Psoas muscle (tissue), 8 donors: ENCODE data around the gene DACT1. TPM values are rescaled to one million over a fixed set of nuclear protein-coding genes. Genes with fewer than 3 reads are reported as not detected.

Experiments used
- ATAC-seq, 4 donors: fragments of 200-7000 bp; cut with Tn5 transposase; one replicate each; pipeline ENCODE4 v1.9.1; 2020; ENCODE audit warnings: moderate library complexity in 3 of 4, mild to moderate bottlenecking in 2 of 4
- DNase-seq, 2 donors: peaks; one replicate each; pipeline ENCODE4 v3.0.0-alpha.2; 2020
- H3K27ac ChIP-seq: fragments of 200-600 bp; one replicate; pipeline ENCODE4 v1.8.0; 2022
- H3K27me3 ChIP-seq, 3 donors: fragments of 200-600 bp in 1 of 3; one replicate each; pipeline versions ENCODE4 v1.6.1 to v1.8.0; 2013 to 2022; ENCODE audit warnings: low read length in 2 of 3, mild to moderate bottlenecking in 2 of 3, moderate library complexity in 1 of 3; ENCODE audit not compliant: insufficient read depth in 3 of 3
- H3K36me3 ChIP-seq, 2 donors: fragments of 200-600 bp in 1 of 2; one replicate each; pipeline versions ENCODE4 v1.6.1 to v1.8.0; 2013 to 2022; ENCODE audit warnings: low read depth in 1 of 2, mild to moderate bottlenecking in 1 of 2, moderate library complexity in 1 of 2; ENCODE audit not compliant: insufficient read depth in 1 of 2
- H3K4me1 ChIP-seq: fragments of 200-600 bp; one replicate; pipeline ENCODE4 v1.8.0; 2022
- H3K4me3 ChIP-seq: fragments of 200-600 bp; one replicate; pipeline ENCODE4 v1.8.0; 2022; ENCODE audit warnings: mild to moderate bottlenecking
- H3K9me3 ChIP-seq: fragments of 200-600 bp; one replicate; pipeline ENCODE4 v1.8.0; 2022
- WGBS, 3 donors: extraction: QIAGEN DNeasy Blood & Tissue Kit; methylation state at CpG; one replicate each; pipeline versions ENCODE4 v1.1.6 to v1.1.7; 2013; 5-methylcytosine and 5-hydroxymethylcytosine counted together
- intact Hi-C, 2 donors: fragments of 100-400 bp; cut with DNase I; formaldehyde crosslinking; loops; one replicate each; pipeline versions ENCODE4 v1.11.0 to v1.14.2; 2022
- polyA plus RNA-seq, 3 donors: library from polyadenylated mRNA; stranded (reverse); fragments of 200-250 nt; gene quantifications; one replicate each; pipeline ENCODE4 v1.2.3, GENCODE V29; 2013
- total RNA-seq, 4 donors: library from RNA; stranded (reverse); fragmentation: NEBNext Ultra II Directional in 2 of 4; extraction: Animal tissue kit (Norgen Biotek cat#: 25700) in 2 of 4; gene quantifications; one replicate each; pipeline versions ENCODE4 v1.2.1 to v1.2.4, GENCODE V29; 2021 to 2023
- TF ChIP-seq, protein P1 (sequence below): fragments of 200-600 bp; IDR thresholded peaks from one replicate; pipeline ENCODE4 v1.8.0; 2022; ENCODE audit warnings: antibody characterized with exemption
- donor health status: healthy with polysubstance abuse.
- donor health status: DM: no; HTN: no; CAD: no; lungs with moderate emphysema.
- donor health status: Bipolar disorder and iron deficiency.
- donor health status: healthy.
- donor health status: DM: yes; HTN: yes; CAD: no.
- donor health status: DM: no; HTN: no; CAD: no.
- donor health status: DM: no; HTN: no; CAD: no.
- donor health status: DM: yes; HTN: yes; CAD: no.

Gene DACT1
- total and polyA plus RNA-seq, 7 donors: 0.34 to 3.0 (median 1.0) TPM

DNA sequence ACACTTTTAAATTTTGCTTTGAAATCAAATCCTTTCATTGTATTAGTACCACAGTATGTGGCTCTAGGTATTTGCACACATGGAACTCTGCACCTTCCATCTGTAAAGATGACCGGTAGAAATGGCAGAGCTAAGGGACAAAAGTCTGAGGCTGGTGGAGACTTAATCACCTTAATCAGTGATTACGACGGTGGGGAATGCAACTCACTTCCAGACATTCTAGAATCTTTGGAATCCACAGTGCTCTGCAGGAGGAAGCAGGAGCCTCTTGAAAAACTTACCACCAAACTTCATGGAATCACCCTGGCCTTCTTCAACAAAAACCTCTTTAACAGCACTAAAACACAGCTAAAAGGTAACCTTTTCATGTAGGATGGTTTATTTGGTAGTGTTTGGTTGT is 3.9 kb upstream of the DACT1 start:
- peaks cover 0 to 11% (median 0%) of the 10 kb centered on the region in 3 donors for H3K27me3 ChIP-seq
- WGBS, 3 donors: 68 to 79% (median 75%) methylated on average over 3 of the region's 3 CpGs
- DNase-seq (no peak), ATAC-seq (no peak)
- no peaks in the 10 kb centered on the region for H3K36me3 ChIP-seq
- intact Hi-C loops: loop anchor here (10.0 kb wide), 2 partner anchors 391 to 421 kb away; no protein-coding TSS in a partner anchor
- no peak overlapping the region for H3K27ac ChIP-seq
- peaks cover 2% of the 10 kb centered on the region for H3K4me1 ChIP-seq
- no peak overlapping the region for H3K4me3 ChIP-seq
- TF ChIP-seq, protein P1, sequence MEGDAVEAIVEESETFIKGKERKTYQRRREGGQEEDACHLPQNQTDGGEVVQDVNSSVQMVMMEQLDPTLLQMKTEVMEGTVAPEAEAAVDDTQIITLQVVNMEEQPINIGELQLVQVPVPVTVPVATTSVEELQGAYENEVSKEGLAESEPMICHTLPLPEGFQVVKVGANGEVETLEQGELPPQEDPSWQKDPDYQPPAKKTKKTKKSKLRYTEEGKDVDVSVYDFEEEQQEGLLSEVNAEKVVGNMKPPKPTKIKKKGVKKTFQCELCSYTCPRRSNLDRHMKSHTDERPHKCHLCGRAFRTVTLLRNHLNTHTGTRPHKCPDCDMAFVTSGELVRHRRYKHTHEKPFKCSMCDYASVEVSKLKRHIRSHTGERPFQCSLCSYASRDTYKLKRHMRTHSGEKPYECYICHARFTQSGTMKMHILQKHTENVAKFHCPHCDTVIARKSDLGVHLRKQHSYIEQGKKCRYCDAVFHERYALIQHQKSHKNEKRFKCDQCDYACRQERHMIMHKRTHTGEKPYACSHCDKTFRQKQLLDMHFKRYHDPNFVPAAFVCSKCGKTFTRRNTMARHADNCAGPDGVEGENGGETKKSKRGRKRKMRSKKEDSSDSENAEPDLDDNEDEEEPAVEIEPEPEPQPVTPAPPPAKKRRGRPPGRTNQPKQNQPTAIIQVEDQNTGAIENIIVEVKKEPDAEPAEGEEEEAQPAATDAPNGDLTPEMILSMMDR: no peak
- H3K9me3 ChIP-seq: no peaks in the 10 kb centered on the region

DNA sequence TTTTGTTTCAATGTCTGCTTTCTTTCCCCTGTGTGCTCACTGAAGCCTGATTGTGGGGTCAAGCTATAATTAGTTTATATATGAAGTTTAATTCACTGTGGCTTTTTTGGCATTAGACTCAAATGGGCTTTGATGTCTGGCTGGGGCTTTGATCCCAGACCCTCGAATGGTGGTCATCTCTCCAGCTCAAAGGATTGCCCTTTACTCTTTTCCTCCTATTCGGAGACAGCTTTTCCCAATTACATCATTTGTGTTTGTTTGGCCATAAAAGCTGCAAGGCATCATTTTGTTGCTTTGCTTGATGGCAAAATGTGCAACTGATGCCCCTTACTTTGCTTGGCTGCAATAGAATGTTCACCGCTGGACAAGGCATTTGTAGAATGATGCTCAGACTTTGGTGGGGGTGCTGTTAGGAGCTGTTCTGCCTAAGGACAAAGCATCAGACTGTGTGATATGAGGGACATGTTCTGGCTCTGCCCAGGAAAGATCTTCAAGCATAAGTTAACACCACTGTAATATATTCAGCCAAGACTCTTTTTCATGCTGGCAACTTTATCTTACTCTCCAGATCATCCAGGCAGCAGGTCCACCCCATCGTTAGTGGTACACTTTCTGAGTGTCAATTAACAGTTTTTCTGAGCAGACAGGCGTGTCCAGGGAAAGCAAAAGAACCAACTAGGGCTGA is 3.2 kb upstream of the DACT1 start:
- H3K27ac ChIP-seq: no peak overlapping the region
- H3K9me3 ChIP-seq: no peaks in the 10 kb centered on the region
- intact Hi-C loops: loop anchor here (5.0 to 10.0 kb wide), 3 partner anchors 132 to 420 kb away; no protein-coding TSS in a partner anchor
- TF ChIP-seq, protein P1: no peak
- no peak overlapping the region for H3K4me3 ChIP-seq
- H3K4me1 ChIP-seq: peaks cover 9% of the 10 kb centered on the region
- ATAC-seq (no peak), DNase-seq (no peak)
- no peaks in the 10 kb centered on the region for H3K36me3 ChIP-seq
- H3K27me3 ChIP-seq: peaks cover 0 to 11% (median 0%) of the 10 kb centered on the region in 3 donors
- 31 to 39% (median 38%) methylated on average over 5 of the region's 5 CpGs for WGBS, 3 donors

DNA sequence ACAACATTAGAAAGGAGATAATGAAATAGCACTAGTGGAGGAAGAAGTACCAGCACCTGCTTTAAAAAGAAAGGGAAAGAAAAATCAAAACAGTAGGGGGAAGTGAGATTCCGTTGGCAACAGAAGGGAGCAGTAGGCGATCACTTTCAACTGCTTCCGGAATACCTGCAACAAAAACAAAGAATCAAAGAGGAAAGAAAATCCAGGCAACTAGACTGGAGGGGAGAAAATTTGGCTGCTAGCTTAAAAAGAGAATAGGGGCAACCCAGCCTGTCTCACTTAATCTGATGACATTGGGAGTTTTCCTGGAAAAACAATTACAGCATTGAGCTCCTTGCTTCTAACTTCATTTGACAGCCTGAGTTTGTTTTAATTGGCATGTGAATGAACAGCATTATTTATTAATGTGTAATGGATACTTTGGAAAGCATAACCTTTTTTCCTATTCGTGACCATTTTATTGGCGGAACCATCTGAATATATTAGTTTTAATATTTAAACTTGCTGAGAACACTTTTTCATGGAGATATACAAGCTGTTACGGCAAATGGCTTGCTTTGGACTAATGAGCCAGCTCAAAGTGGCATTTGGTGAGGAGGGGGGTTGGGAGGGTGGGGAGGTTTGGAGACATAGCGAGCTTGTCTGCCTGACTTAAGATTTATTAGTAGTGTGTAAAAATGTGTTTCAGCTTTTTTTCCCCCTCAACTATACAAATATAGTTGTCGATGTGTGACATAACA is 2.5 kb upstream of the DACT1 start:
- Histone ChIP-seq H3K27ac (no peak overlapping the region), H3K27me3 (peaks cover 0 to 11% (median 0%) of the 10 kb centered on the region in 3 donors), H3K4me1 (peaks cover 15% of the 10 kb centered on the region), H3K4me3 (no peak overlapping the region), H3K9me3 (no peaks in the 10 kb centered on the region), H3K36me3 (no peaks in the 10 kb centered on the region)
- TF ChIP-seq, protein P1: no peak
- WGBS, 3 donors: 28 to 41% (median 35%) methylated on average over 8 of the region's 8 CpGs
- ATAC-seq: no peak
- no peak for DNase-seq
- intact Hi-C loops: loop anchor here (5.0 to 10.0 kb wide), 3 partner anchors 133 to 420 kb away; no protein-coding TSS in a partner anchor

DNA sequence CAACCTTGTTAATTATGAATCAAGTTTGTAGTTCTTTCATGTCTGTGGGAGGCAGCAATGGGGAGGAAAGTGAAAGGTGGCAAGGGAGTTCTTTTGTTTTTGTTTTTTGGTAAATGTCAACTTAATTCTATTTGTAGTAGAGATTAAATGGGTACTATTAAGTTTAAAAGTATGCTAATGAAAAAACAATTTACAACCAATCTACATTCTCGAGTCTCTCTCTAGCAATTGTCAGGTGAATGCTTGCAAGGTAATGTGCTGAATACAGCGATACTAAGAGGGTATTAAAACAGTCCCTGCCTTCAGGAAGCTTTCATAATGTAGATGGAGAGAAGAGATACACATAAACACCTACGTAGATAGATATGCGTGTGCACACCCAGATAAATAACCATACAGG is 1.6 kb upstream of the DACT1 start:
- WGBS, 3 donors: 66 to 84% (median 69%) methylated on average over 4 of the region's 4 CpGs
- DNase-seq: no peak

More for the DNA sequence above, 1.6 kb upstream of the DACT1 start:
- Histone ChIP-seq H3K27me3 (peaks cover 0 to 11% (median 0%) of the 10 kb centered on the region in 3 donors), H3K4me1 (peaks cover 18% of the 10 kb centered on the region), H3K36me3 (no peaks in the 10 kb centered on the region), H3K4me3 (no peak overlapping the region), H3K27ac (no peak overlapping the region), H3K9me3 (no peaks in the 10 kb centered on the region)
- no peak for ATAC-seq
- TF ChIP-seq, protein P1: no peak
- intact Hi-C loops: loop anchor here (5.0 to 10.0 kb wide), 3 partner anchors 134 to 419 kb away; no protein-coding TSS in a partner anchor
